Hematopoietic multipotent progenitor cell (in vitro differentiated cells): ENCODE measurements around the gene OS9. TPM values are rescaled to one million over a fixed set of nuclear protein-coding genes. Genes with fewer than 3 reads are reported as not detected.
A peak's percentile ranks its signal among the peaks of the same experiment; 100 is the strongest.
"Not testable (repeated sequence)": the region's sequence is repeated elsewhere in the genome, so short reads cannot be mapped to it uniquely, and the experiment has no call there.

Source experiments
- DNase-seq, 3 donors: peaks; one replicate each; pipeline ENCODE4 v3.0.0-alpha.2; 2011 to 2015; ENCODE audit warnings: low read depth in 2 of 3, low spot score in 2 of 3
- total RNA-seq: library from RNA; depleted of rRNA; stranded (reverse); fragments of >200 nt; gene quantifications from one replicate; pipeline ENCODE4 v1.2.3, GENCODE V29; 2012

The OS9 gene
- 268 TPM for total RNA-seq

- DNase-seq = peak; percentile 87 to 100 (median 100)
Observed at GRCh38 chr12:57693659-57694458, at the start of gene OS9. OS9 (plus strand) TSS chr12:57694132; CDS start chr12:57694162, 30 bp downstream.

GRCh38 chr12:57645990-57646658 lies 47.8 kb upstream of the OS9 start:
- peak in 1 of 3 donors; percentile 36 for DNase-seq

GRCh38 chr12:57646659-57647049 lies 47.3 kb upstream of the OS9 start:
- DNase-seq = not testable (repeated sequence)

GRCh38 chr12:57654042-57654441 lies 39.9 kb upstream of the OS9 start:
- DNase-seq = no peak

GRCh38 chr12:57655541-57656240 lies 38.2 kb upstream of the OS9 start:
- DNase-seq = no peak

- DNase-seq = not testable (repeated sequence)
Observed at GRCh38 chr12:57656408-57656807, 37.5 kb upstream of the OS9 start.

- no peak for DNase-seq
Observed at GRCh38 chr12:57657744-57658143, 36.2 kb upstream of the OS9 start.

GRCh38 chr12:57658890-57659289 lies 35.0 kb upstream of the OS9 start:
- no peak for DNase-seq

GRCh38 chr12:57661376-57661775 lies 32.6 kb upstream of the OS9 start:
- no peak for DNase-seq

GRCh38 chr12:57665066-57665820 lies 28.7 kb upstream of the OS9 start:
- DNase-seq = not testable (repeated sequence)

- DNase-seq = no peak
Observed at GRCh38 chr12:57666897-57667296, 27.0 kb upstream of the OS9 start.

- not testable (repeated sequence) for DNase-seq
Observed at GRCh38 chr12:57669691-57670090, 24.2 kb upstream of the OS9 start.

- not testable (repeated sequence) for DNase-seq
Observed at GRCh38 chr12:57671811-57672210, 22.1 kb upstream of the OS9 start.

- no peak for DNase-seq
Observed at GRCh38 chr12:57672801-57673200, 21.1 kb upstream of the OS9 start.

- no peak for DNase-seq
Observed at GRCh38 chr12:57674691-57675090, 19.2 kb upstream of the OS9 start.

- DNase-seq = not testable (repeated sequence)
Observed at GRCh38 chr12:57677947-57678346, 16.0 kb upstream of the OS9 start.

GRCh38 chr12:57679697-57680096 lies 14.2 kb upstream of the OS9 start:
- DNase-seq = no peak

- DNase-seq = no peak
Observed at GRCh38 chr12:57687862-57688261, 6.1 kb upstream of the OS9 start.

- DNase-seq = no peak
Observed at GRCh38 chr12:57688931-57689330, 5.0 kb upstream of the OS9 start.

- no peak for DNase-seq
Observed at GRCh38 chr12:57692500-57692899, 1.4 kb upstream of the OS9 start.

GRCh38 chr12:57693317-57693658 lies 644 bp upstream of the OS9 start:
- peak in 1 of 3 donors; percentile 3 for DNase-seq
